22Rv1 (cell line): ENCODE data around the gene HAND1.
A peak's percentile ranks its signal among the peaks of the same experiment; 100 is the strongest.

Experiments used
- H3K27ac ChIP-seq: fragments of 450-650 bp; 2 replicates; pipeline ENCODE4 v1.5.1; 2017
- ZFX ChIP-seq: fragments of 450-650 bp; IDR thresholded peaks from 2 replicates; pipeline ENCODE4 v1.6.1; 2017; ENCODE audit warnings: antibody characterized with exemption, borderline replicate concordance
- TF ChIP-seq, protein P1 (sequence below): fragments of 450-650 bp; IDR thresholded peaks from 2 replicates; pipeline ENCODE4 v1.5.1; 2017; ENCODE audit warnings: mild to moderate bottlenecking

HAND1 gene

DNA sequence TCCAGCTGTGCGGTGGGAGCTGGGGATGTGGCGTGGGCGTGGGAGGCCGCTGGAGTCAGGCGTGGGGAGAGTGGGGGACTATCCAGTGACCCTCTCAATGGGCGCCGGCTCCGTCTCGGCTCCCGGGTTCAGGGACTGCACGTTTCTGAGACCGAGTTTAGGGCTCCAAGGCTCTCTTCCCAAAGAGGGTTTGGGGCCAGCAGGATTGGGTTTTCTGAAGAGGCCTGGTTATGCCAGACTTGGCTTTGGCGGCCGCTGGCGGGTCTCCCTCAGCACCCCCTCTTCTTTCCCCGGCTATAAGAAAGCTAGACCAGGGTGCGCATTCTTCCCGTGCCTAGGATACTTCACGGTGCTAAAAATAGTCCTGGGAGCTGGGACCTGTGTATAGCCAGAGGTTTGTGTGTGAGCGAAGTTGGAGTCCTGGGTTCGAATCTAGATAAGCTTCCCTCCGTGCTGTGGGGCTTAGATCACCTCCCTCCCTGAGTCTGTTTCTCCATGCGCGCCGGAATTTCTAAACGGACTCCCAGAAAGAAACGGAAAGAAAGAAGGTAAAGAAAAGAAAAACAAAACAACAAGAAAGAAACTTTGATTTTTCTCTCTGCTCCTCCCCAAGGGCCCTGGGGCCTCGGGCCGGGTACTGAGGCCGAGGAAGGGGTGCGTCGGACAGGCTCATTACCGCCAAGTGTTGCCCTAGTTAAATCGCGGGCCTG lies 5.0 kb downstream of the HAND1 start:
- no peak for TF ChIP-seq ZFX
- TF ChIP-seq, protein P1, sequence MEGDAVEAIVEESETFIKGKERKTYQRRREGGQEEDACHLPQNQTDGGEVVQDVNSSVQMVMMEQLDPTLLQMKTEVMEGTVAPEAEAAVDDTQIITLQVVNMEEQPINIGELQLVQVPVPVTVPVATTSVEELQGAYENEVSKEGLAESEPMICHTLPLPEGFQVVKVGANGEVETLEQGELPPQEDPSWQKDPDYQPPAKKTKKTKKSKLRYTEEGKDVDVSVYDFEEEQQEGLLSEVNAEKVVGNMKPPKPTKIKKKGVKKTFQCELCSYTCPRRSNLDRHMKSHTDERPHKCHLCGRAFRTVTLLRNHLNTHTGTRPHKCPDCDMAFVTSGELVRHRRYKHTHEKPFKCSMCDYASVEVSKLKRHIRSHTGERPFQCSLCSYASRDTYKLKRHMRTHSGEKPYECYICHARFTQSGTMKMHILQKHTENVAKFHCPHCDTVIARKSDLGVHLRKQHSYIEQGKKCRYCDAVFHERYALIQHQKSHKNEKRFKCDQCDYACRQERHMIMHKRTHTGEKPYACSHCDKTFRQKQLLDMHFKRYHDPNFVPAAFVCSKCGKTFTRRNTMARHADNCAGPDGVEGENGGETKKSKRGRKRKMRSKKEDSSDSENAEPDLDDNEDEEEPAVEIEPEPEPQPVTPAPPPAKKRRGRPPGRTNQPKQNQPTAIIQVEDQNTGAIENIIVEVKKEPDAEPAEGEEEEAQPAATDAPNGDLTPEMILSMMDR, result no peak

DNA sequence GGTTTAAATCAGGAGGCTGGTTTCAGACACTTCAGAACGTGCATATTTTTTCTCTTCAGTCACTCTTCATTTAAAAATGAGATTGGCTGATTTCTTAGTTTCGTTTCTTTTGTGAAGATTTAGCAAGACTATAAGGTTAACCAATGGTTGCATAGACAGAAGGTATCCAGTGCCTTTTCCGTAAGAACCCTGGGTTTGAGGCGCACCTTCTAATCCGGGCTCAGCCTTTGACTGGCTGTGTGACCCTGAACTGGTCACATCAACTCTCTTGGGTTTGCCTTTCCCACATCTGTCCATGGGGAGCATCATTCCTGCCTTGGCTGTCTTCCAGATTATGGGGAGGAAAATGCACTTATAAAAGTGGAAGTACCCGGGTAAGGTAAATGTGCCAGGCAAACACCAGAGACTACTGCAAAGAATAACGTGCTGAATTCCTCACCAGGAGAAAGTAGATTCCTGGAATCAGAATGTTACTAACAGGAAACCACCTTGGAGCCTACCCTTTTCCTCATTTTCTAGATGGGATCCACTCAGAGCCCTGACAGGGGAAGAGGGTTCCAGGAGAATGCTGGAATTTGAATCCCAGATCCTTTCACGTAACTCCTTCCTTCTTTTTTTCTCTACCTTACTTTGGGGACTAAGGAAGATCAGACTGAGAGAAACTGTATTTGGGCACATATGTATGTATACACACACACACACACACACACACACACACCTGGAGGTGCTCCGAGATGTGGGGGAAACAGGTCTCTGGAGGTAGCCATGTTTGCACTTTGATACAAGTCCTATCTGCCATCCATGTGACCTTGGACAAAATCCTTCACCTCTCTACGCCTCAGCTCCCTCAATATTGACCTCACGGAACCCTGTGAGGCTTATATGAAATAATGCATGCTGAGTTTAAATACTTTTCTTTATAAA lies 6.8 kb downstream of the HAND1 start:
- no peak overlapping the region for H3K27ac ChIP-seq
- TF ChIP-seq, protein P1, result no peak
- TF ChIP-seq ZFX, result no peak

More for the DNA sequence above, 5.0 kb downstream of the HAND1 start:
- no peak overlapping the region for H3K27ac ChIP-seq

DNA sequence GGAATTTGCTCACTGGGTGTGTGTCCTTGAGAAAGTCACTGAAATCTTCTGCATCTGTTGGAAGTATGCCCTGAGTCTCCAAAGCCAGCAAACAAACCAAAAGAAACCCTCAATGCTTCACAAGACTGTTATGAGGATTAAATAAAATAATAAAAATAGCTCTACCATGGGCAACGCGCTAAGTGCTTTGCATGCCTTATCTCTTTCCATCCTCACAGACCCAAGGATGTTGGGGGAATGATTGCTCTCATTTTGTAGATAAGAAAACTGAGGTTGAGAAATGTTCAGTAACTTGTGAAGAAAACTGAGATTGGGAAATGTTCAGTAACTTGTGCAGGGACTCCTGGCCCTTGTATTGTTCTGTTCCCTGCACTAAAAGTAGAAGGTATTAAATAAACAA lies 7.9 kb downstream of the HAND1 start:
- TF ChIP-seq ZFX, result no peak
- TF ChIP-seq, protein P1, result no peak
- H3K27ac ChIP-seq, result no peak overlapping the region

DNA sequence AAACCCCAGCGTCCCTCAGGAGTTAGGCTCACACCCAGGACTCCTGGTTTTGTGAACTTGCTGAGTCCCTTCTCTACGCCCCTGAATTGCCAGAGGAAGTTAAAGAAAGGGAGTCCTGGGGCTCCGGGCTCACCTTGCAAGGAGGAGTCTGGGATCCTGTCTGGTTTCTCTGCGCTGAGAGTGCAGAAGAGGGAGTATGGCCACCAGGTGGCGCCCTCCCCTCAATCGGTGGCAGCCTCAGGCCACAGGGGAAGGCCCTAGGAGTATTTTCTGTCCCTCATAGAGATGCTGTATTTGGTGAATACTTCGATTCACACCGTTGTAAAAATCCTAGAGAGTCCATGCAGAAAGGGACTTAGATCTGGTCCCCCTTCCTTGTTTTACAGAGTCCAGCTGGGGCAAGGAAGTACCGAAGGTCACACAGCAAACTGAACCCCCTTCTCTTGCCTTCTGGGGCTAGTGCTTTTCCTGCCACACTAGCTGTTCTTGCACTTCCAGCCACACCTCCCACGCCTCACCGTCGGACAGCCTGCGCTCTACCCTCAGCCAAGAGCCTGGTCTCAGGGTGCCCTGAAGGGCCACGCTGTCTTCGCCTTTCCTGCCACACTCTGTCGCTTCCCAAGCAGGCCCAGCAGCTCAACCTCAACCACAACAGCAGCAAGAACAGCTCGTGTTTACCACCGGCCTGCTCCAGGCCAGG lies 10.2 kb downstream of the HAND1 start:
- H3K27ac ChIP-seq, result no peak overlapping the region
- TF ChIP-seq, protein P1, result peak; percentile 92
- no peak for TF ChIP-seq ZFX

DNA sequence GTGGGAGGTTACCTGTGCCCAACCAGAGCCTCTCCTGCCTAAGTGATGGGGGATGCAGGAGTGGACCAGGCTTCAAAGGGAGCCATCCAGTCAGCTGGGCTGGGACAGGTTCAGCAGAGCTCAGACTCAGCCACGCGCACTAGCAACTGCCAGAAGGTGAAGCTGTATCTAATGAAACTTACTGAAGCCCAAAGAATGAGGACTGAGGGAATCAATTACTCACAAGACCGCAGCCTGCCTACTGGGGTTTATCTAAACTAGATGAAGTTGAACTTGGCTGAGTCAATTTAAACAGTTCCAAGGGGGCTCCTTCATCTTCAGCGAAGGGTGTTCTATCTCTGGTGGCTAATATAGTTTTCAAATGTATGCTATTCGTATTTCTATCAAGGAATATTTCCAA lies 11.4 kb downstream of the HAND1 start:
- no peak for TF ChIP-seq ZFX
- TF ChIP-seq, protein P1, result no peak
- no peak overlapping the region for H3K27ac ChIP-seq

DNA sequence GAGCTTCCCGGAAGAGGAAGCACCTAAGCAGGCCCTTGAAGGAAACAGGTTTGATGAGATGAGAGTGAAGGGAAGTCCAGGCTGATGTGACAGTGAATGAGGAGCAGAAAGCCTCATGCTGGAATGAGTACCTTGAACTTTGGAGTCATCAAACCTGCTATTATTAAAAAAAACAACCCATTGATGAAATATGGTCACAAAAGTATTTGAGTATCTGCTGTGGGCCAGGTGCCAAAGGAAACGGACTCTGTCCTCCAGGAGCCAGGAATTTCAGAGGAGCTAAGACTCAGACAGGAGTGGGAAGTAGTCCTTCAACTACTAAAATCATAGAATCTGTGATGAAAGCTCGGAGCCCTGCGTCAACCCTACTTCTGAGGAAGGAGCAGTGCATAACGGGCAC lies 11.9 kb downstream of the HAND1 start:
- no peak overlapping the region for H3K27ac ChIP-seq
- TF ChIP-seq ZFX, result no peak
- TF ChIP-seq, protein P1, result no peak
